H1 (cell line): ENCODE data around the gene NXPH2. TPM values are rescaled to one million over a fixed set of nuclear protein-coding genes. Genes with fewer than 3 reads are reported as not detected.

Experiments used
- BRCA1 ChIP-seq: IDR thresholded peaks from 2 replicates; pipeline ENCODE4 v1.6.1; 2012; ENCODE audit warnings: low read depth, low read length, improper control_type of control experiment
- TBP ChIP-seq: IDR thresholded peaks from 2 replicates; pipeline ENCODE4 v1.6.1; 2011; ENCODE audit warnings: low read depth, low read length, improper control_type of control experiment
- ZNF274 ChIP-seq: IDR thresholded peaks from 2 replicates; pipeline ENCODE4 v1.7.0; 2012; ENCODE audit warnings: low read length, borderline replicate concordance; ENCODE audit errors: extremely low read depth
- polyA plus RNA-seq, 7 experiments: library from polyadenylated mRNA; depleted of rRNA in 3 of 7; stranded (reverse) in 5 of 7; unstranded in 2 of 7; fragments of >200 nt in 5 of 7; fragments of 200-250 nt in 2 of 7; gene quantifications; 1 replicate in 5 of 7; 2 replicates in 1 of 7; 4 replicates in 1 of 7; pipeline versions ENCODE4 v1.2.1 to v1.2.3, GENCODE V29; 2011 to 2013; ENCODE audit warnings: missing spikeins in 2 of 7, mixed read lengths in 2 of 7
- total RNA-seq: library from RNA; stranded (reverse); fragmentation: NEBNext Ultra II Directional; extraction: Animal tissue kit (Norgen Biotek cat#: 25700); gene quantifications from 2 replicates; pipeline ENCODE4 v1.2.1, GENCODE V29; 2021

NXPH2 gene
- total and polyA plus RNA-seq, 2 of the 8 experiments (the other 6 are each of a cell fraction or from before 2014, with no cell fraction given) = 1.9 to 6.9 TPM

DNA sequence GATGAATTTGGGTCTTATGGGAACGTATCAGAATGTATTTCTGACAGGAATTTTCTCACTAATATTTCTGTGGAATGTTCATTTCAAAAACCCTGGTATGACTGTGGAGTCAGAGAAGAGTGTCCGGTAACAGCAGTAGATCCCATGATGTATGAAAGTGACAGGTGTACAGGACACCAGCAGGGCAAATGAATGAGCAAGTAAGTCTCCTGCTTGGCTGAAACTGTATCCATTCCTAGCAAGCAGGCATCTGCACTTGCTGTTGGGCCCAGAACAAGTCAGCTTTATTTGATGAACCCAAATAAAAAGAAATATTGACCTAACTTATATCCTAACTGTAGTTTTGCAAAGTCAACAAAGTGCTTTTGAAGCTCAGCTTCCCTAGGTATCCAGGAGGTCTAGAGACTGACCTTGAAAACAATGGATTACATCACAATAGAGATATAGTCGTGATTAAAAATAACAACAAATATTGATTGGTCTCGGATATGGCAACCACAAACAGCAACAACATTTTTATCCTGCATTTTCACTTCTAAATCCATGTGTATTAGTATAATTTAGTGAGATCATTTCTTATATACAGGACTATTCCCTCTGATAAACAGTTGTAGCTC is 37.6 kb downstream of the NXPH2 start (continued):
- TF ChIP-seq BRCA1 (no peak), ZNF274 (no peak), TBP (no peak)
- TF ChIP-seq, all 59 proteins: peak for 0
